ENCODE data around the gene APCDD1L.

DNA sequence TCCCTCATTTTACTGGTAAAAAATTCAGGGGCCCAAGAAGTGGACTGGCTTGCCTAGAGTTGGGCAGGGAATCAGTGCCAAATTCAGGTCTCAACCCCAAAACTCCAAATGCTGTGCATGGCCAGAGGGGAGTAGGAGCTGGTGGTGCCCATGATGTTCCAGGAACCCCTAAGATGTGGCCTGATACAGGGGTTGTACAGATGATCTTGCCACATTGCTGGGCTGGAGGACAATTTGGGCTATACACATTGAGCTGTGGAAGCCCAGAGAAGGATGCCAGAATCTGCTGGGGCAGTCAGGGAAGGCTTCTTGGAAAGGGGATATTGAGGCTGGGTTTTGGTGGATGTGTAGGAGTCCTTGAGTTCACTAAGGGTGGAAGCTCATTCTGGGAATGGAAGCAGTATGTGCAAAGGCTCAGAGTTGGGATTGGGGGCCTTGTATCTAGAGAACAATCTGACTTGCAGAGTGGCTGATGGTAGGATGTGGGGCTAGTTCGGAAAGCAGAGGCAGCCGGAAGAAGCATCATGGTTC is 38.0 kb upstream of the APCDD1L start:
- TF ChIP-seq POLR2A (IDR thresholded peaks at IDR 0.05; ENCODE audit: low read length) (no peak), GATA1 (IDR thresholded peaks at IDR 0.05; ENCODE audit: low read depth, low read length) (no peak)
